SU-DHL-6 (cell line): ENCODE results near the gene WSB2.

Experiments
- H2AFZ ChIP-seq: fragments of 200-600 bp; sonication (generic); 2 replicates; pipeline ENCODE4 v1.6.1; 2014; ENCODE audit warnings: low read depth, mild to moderate bottlenecking, moderate library complexity, mixed read lengths, antibody characterized with exemption, low read length; ENCODE audit not compliant: severe bottlenecking
- H3F3A ChIP-seq: fragments of 200-600 bp; shearing (Covaris generic); 2 replicates; pipeline ENCODE4 v1.6.0; 2016; ENCODE audit warnings: antibody characterized with exemption, mild to moderate bottlenecking; ENCODE audit not compliant: insufficient read depth
- H3K27ac ChIP-seq: fragments of 200-600 bp; sonication (generic); 2 replicates; pipeline ENCODE4 v1.5.1; 2016; ENCODE audit warnings: low read depth, mild to moderate bottlenecking, low read length, moderate library complexity, mixed read lengths
- H3K27me3 ChIP-seq: fragments of 200-600 bp; sonication (generic), shearing (Covaris generic); 2 replicates; pipeline ENCODE4 v1.6.0; 2014; ENCODE audit warnings: mild to moderate bottlenecking, low read length
- H3K36me3 ChIP-seq: fragments of 200-600 bp; sonication (generic); 2 replicates; pipeline ENCODE4 v1.6.1; 2014; ENCODE audit warnings: mild to moderate bottlenecking, low read length, mixed read lengths
- H3K4me2 ChIP-seq: fragments of 300-600, 200-600 bp; shearing (Covaris generic), sonication (generic); 2 replicates; pipeline ENCODE4 v1.6.0; 2014; ENCODE audit warnings: low read length, low read depth, mild to moderate bottlenecking; ENCODE audit not compliant: poor library complexity, severe bottlenecking
- H3K4me3 ChIP-seq: fragments of 200-600 bp; sonication (generic); 2 replicates; pipeline ENCODE4 v1.5.1; 2014; ENCODE audit warnings: antibody characterized with exemption, low read length, mild to moderate bottlenecking, mixed read lengths; ENCODE audit not compliant: insufficient read depth, poor library complexity, severe bottlenecking
- H3K79me2 ChIP-seq: fragments of 200-600 bp; sonication (generic); 2 replicates; pipeline ENCODE4 v1.6.1; 2014; ENCODE audit warnings: mild to moderate bottlenecking, low read length, moderate library complexity; ENCODE audit not compliant: insufficient read depth
- H3K9ac ChIP-seq: fragments of 200-600 bp; sonication (generic); 2 replicates; pipeline ENCODE4 v1.7.0; 2014; ENCODE audit warnings: mild to moderate bottlenecking, low read length
- H3K9me2 ChIP-seq: fragments of 200-600 bp; sonication (generic); replicated peaks from 2 replicates; pipeline ENCODE4 v1.6.1; 2014; ENCODE audit warnings: low read length; ENCODE audit not compliant: insufficient read depth
- H3K9me3 ChIP-seq: fragments of 200-600 bp; sonication (generic); 2 replicates; pipeline ENCODE4 v1.6.1; 2014; ENCODE audit warnings: low read length, mixed read lengths; ENCODE audit not compliant: insufficient read depth
- H4K20me1 ChIP-seq: fragments of 200-600 bp; sonication (generic); 2 replicates; pipeline ENCODE4 v1.6.1; 2014; ENCODE audit warnings: low read depth, mild to moderate bottlenecking, antibody characterized with exemption, low read length, moderate library complexity, mixed read lengths
- CTCF ChIP-seq: fragments of 200-600 bp; sonication (generic); IDR thresholded peaks from one replicate; pipeline ENCODE4 v1.5.1; 2017; ENCODE audit warnings: antibody characterized with exemption, mild to moderate bottlenecking, low read length, moderate library complexity; ENCODE audit not compliant: insufficient read depth, poor library complexity, severe bottlenecking
- EZH2phosphoT487 ChIP-seq: fragments of 200-600 bp; sonication (generic), shearing (Covaris generic); conservative IDR thresholded peaks from 2 replicates; pipeline ENCODE4 v1.6.1; 2018; ENCODE audit warnings: mild to moderate bottlenecking, antibody characterized with exemption, low read length, moderate library complexity, mixed read lengths

The WSB2 gene

GRCh38 chr12:118103601-118104382 is 42.8 kb upstream of the WSB2 start, which contains the start of gene VSIG10:
Gene VSIG10 (minus strand): TSS chr12:118104011. CDS start chr12:118103671, 340 bp downstream.
- no peak within 1 kb of the TSS for H3K27ac ChIP-seq

DNA sequence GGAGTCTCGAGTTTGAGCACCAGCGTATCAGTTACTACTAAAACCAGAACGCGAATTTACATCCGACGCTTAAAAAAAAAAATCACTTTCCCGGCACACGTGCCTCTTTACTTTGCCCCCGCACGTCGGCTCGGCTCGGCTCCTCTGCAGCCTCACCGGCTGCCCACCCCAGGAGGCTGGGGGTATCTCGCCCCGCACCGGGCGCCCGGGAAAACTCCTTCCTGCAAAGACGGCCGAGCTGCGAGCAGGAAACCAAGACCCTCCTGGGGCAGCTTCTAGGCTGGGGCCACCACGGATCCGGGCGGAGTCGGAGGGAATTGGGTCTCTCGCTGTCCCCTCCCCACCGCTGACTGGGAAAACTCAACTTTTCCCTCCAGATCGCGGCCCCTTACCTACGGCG is 42.2 kb upstream of the WSB2 start:
- Histone ChIP-seq H3K4me3 (peak overlapping the region; percentile 65), H2AFZ (peak overlapping the region; percentile 89), H3K79me2 (no peaks in the 10 kb centered on the region), H3K4me2 (peak overlapping the region; percentile 77), H3K27me3 (no peaks in the 10 kb centered on the region), H3K9me3 (no peaks in the 10 kb centered on the region), H3K9ac (peak overlapping the region; percentile 56), H3K36me3 (no peaks in the 10 kb centered on the region), H4K20me1 (no peaks in the 10 kb centered on the region), H3K9me2 (no peaks in the 10 kb centered on the region), H3K27ac (no peak overlapping the region), H3F3A (no peaks in the 10 kb centered on the region)
- no peak for TF ChIP-seq EZH2phosphoT487
- TF ChIP-seq CTCF: no peak

More at GRCh38 chr12:118103601-118104382, 42.8 kb upstream of the WSB2 start, which contains the start of gene VSIG10:
- H3K79me2 ChIP-seq: no peaks in the 10 kb centered on the region
- no peaks in the 10 kb centered on the region for H3K36me3 ChIP-seq
- H3K4me3 ChIP-seq: peak within 1 kb of the TSS; percentile 65
- H4K20me1 ChIP-seq: no peaks in the 10 kb centered on the region
- 0 out of 2 replicates have a peak, but pooled peaks have one; percentile 29 for TF ChIP-seq EZH2phosphoT487
- no peak for TF ChIP-seq CTCF
- no peaks in the 10 kb centered on the region for H3F3A ChIP-seq
- H3K9ac ChIP-seq: peak within 1 kb of the TSS; percentile 56
- H3K9me2 ChIP-seq: no peaks in the 10 kb centered on the region
- H3K9me3 ChIP-seq: no peaks in the 10 kb centered on the region
- H3K4me2 ChIP-seq: peak within 1 kb of the TSS; percentile 77
- peak within 1 kb of the TSS; percentile 89 for H2AFZ ChIP-seq
- no peaks in the 10 kb centered on the region for H3K27me3 ChIP-seq

GRCh38 chr12:118102609-118103008 is 41.6 kb upstream of the WSB2 start:
- H3K79me2 ChIP-seq: no peaks in the 10 kb centered on the region
- no peak overlapping the region for H3K4me3 ChIP-seq
- H3K36me3 ChIP-seq: no peaks in the 10 kb centered on the region
- peak overlapping the region; percentile 89 for H2AFZ ChIP-seq
- no peaks in the 10 kb centered on the region for H3F3A ChIP-seq
- no peak for TF ChIP-seq CTCF
- TF ChIP-seq EZH2phosphoT487: no peak
- no peaks in the 10 kb centered on the region for H3K9me3 ChIP-seq
- H3K9ac ChIP-seq: no peak overlapping the region
- H4K20me1 ChIP-seq: no peaks in the 10 kb centered on the region
- H3K27me3 ChIP-seq: no peaks in the 10 kb centered on the region
- H3K4me2 ChIP-seq: peak overlapping the region; percentile 77
- no peaks in the 10 kb centered on the region for H3K9me2 ChIP-seq
- no peak overlapping the region for H3K27ac ChIP-seq
